GM21515 (cell line): Measurements from ENCODE around the gene SPAAR.

Experiments used
- ATAC-seq: cut with Tn5 transposase; IDR thresholded peaks from one replicate; pipeline ENCODE4 v1.9.1; 2021; ENCODE audit not compliant: unreplicated experiment

SPAAR gene

GRCh38 chr9:35945341-35946018 lies 36.2 kb downstream of the SPAAR start:
- ATAC-seq = no peak

GRCh38 chr9:35948451-35948850 lies 39.2 kb downstream of the SPAAR start:
- ATAC-seq = no peak

GRCh38 chr9:35948901-35949318 lies 39.6 kb downstream of the SPAAR start:
- no peak for ATAC-seq

- no peak for ATAC-seq
Observed at GRCh38 chr9:35951736-35952135, 42.4 kb downstream of the SPAAR start.

GRCh38 chr9:35952526-35953191 lies 43.4 kb downstream of the SPAAR start:
- no peak for ATAC-seq

- no peak for ATAC-seq
Observed at GRCh38 chr9:35954942-35955546, 45.8 kb downstream of the SPAAR start.

- no peak for ATAC-seq
Observed at GRCh38 chr9:35956651-35957050, 47.4 kb downstream of the SPAAR start.

GRCh38 chr9:35958104-35958837 lies 49.0 kb downstream of the SPAAR start, which contains the start of gene OR2S2:
Gene OR2S2, minus strand, starts transcription at chr9:35958154. Its CDS starts 56 bp downstream, at chr9:35958098.
- no peak for ATAC-seq

- no peak for ATAC-seq
Observed at GRCh38 chr9:35960039-35960655, 50.9 kb downstream of the SPAAR start.
